ENCODE data around the gene SLC16A4. TPM values are rescaled to one million over a fixed set of nuclear protein-coding genes. Genes with fewer than 3 reads are reported as not detected.
"Not testable (repeated sequence)": the region's sequence is repeated elsewhere in the genome, so short reads cannot be mapped to it uniquely, and the experiment has no call there.

The SLC16A4 gene
- total and polyA plus RNA-seq, 2 of the 8 experiments (the other 6 are each of a cell fraction or from before 2014, with no cell fraction given) = 0.30 to 0.43 TPM

GRCh38 chr1:110407260-110408210, 16.7 kb upstream of the SLC16A4 start, which contains the start of gene LAMTOR5 (continued):
- no peak for TF ChIP-seq EZH2 (IDR thresholded peaks at IDR 0.05; ENCODE audit: low read depth, low read length, severe bottlenecking)

- H2AFZ ChIP-seq (ENCODE audit: low read length); H2BK20ac ChIP-seq (ENCODE audit: low read length); H4K91ac ChIP-seq (replicated peaks; ENCODE audit: insufficient read length, low read length); H3K18ac ChIP-seq (ENCODE audit: extremely low read depth, low read length); H3K56ac ChIP-seq (replicated peaks; ENCODE audit: insufficient read length, low read depth, low read length); H3K9me3 ChIP-seq (ENCODE audit: insufficient read depth in 2 of 2, low read depth in 1 of 2, low read length in 1 of 2); H2BK12ac ChIP-seq (ENCODE audit: low read depth, low read length); H3K79me1 ChIP-seq (ENCODE audit: low read depth, low read length); H4K8ac ChIP-seq (ENCODE audit: extremely low read depth, insufficient read depth, low read length); H4K20me1 ChIP-seq (replicated peaks in 1 of 2; ENCODE audit: control insufficient read depth in 1 of 2, insufficient read depth in 2 of 2, low read length in 2 of 2); H3K4me1 ChIP-seq (replicated peaks in 1 of 4; ENCODE audit: control insufficient read depth in 3 of 4, insufficient read depth in 4 of 4, low read length in 3 of 4); FAIRE-seq; H2BK15ac ChIP-seq (ENCODE audit: low read length); H3K23ac ChIP-seq (ENCODE audit: insufficient read length); H3K23me2 ChIP-seq (ENCODE audit: low read depth, low read length); H2BK5ac ChIP-seq (ENCODE audit: low read depth, low read length); H3K4ac ChIP-seq (replicated peaks; ENCODE audit: insufficient read length, low read depth, low read length); H2AK5ac ChIP-seq (ENCODE audit: low read depth, low read length); H4K5ac ChIP-seq (ENCODE audit: insufficient read length, low read depth, low read length); H2BK120ac ChIP-seq (replicated peaks; ENCODE audit: low read depth, low read length); H3K14ac ChIP-seq (ENCODE audit: insufficient read length); H3K27me3 ChIP-seq (replicated peaks in 1 of 4; ENCODE audit: control insufficient read depth in 3 of 4, extremely low read depth in 1 of 4, insufficient read depth in 3 of 4, low read length in 3 of 4); H3K27ac ChIP-seq (ENCODE audit: low read depth, low read length); H3K9ac ChIP-seq (replicated peaks in 1 of 4; ENCODE audit: extremely low read depth in 1 of 4, low read depth in 3 of 4, low read length in 3 of 4); DNase-seq (ENCODE audit: low read depth in 1 of 2, low spot score in 2 of 2): not testable (repeated sequence)
- WGBS, 2 experiments (ENCODE audit: extremely low coverage in 1 of 2, insufficient coverage in 1 of 2, insufficient read length in 1 of 2, insufficient replicate concordance in 2 of 2, low coverage in 1 of 2, low lambda C conversion rate in 2 of 2, missing lambda C conversion rate in 1 of 2) = 92% methylated on average over 15 of the region's 15 CpGs; no CpG with 5 or more reads in 1 of the 2 experiments
- peaks cover 2 to 31% (median 22%) of the 10 kb centered on the region in 4 experiments; a peak in 7 of 8 replicates for H3K36me3 ChIP-seq (ENCODE audit: control insufficient read depth in 2 of 4, insufficient read depth in 4 of 4, low read length in 3 of 4)
- H3K79me2 ChIP-seq (ENCODE audit: control insufficient read depth in 1 of 2, insufficient read depth in 2 of 2, low read length in 2 of 2) = peaks cover 0 to 12% of the 10 kb centered on the region in 2 experiments; a peak in 2 of 4 replicates
- peak overlapping the region; percentile 78 to 90 (median 83); a peak in 7 of 8 replicates for H3K4me3 ChIP-seq (ENCODE audit: extremely low read depth in 1 of 4, insufficient read depth in 2 of 4, low read depth in 3 of 4, low read length in 4 of 4)
- H3K4me2 ChIP-seq (ENCODE audit: insufficient read depth in 1 of 2, low read depth in 2 of 2, low read length in 2 of 2) = peak overlapping the region; percentile 76 to 86; a peak in 3 of 4 replicates
- ChIA-PET CTCF (ENCODE audit: partially characterized antibody) (interaction anchor here (1.0 to 22.7 kb wide), 2 partner anchors 39 to 199 kb away, joined by 3 to 828 read pairs; partner anchors contain the start of gene PROK1), POLR2A (ENCODE audit: partially characterized antibody) (interaction anchor here (1.1 to 3.3 kb wide), 4 partner anchors 10 to 67 kb away, joined by 3 to 10 read pairs (median 6); partner anchors contain the start of gene RBM15)
Observed at GRCh38 chr1:110406407-110406806, 15.6 kb upstream of the SLC16A4 start.

Data from H1 (cell line).